Muscle layer of duodenum (tissue), 2 donors: ENCODE results near the gene VAV2.

Experiments used
- H3K27ac ChIP-seq: one replicate; pipeline ENCODE4 v1.7.0; 2013; ENCODE audit warnings: mild to moderate bottlenecking, low read length
- H3K27me3 ChIP-seq: one replicate; pipeline ENCODE4 v1.7.0; 2013; ENCODE audit warnings: low read depth, mild to moderate bottlenecking, control low read depth, low read length
- H3K36me3 ChIP-seq, 2 donors: one replicate each; pipeline ENCODE4 v1.7.0; 2013; ENCODE audit warnings: low read length in 2 of 2, control low read depth in 1 of 2, mild to moderate bottlenecking in 1 of 2; ENCODE audit not compliant: insufficient read depth in 2 of 2, control insufficient read depth in 1 of 2
- H3K4me1 ChIP-seq, 2 donors: one replicate each; pipeline ENCODE4 v1.7.0; 2013; ENCODE audit warnings: low read length in 2 of 2, mild to moderate bottlenecking in 2 of 2, control low read depth in 1 of 2, moderate library complexity in 1 of 2; ENCODE audit not compliant: insufficient read depth in 2 of 2, control insufficient read depth in 1 of 2
- H3K4me3 ChIP-seq, 2 donors: one replicate each; pipeline ENCODE4 v1.7.0; 2013; ENCODE audit warnings: low read length in 2 of 2, low read depth in 1 of 2, mild to moderate bottlenecking in 1 of 2
- H3K9me3 ChIP-seq, 2 donors: one replicate each; pipeline ENCODE4 v1.7.0; 2013; ENCODE audit warnings: low read length in 2 of 2, control low read depth in 1 of 2, mild to moderate bottlenecking in 1 of 2; ENCODE audit not compliant: control insufficient read depth in 1 of 2
- donor health status: healthy.

Gene VAV2

GRCh38 chr9:133921866-133922265 lies 70.3 kb downstream of the VAV2 start:
- H3K4me1 ChIP-seq: peaks cover 0 to 6% of the 10 kb centered on the region in 2 donors
- no peak overlapping the region for H3K4me3 ChIP-seq
- no peak overlapping the region for H3K27ac ChIP-seq
- H3K27me3 ChIP-seq: no peaks in the 10 kb centered on the region
- no peaks in the 10 kb centered on the region for H3K36me3 ChIP-seq
- no peaks in the 10 kb centered on the region for H3K9me3 ChIP-seq

DNA sequence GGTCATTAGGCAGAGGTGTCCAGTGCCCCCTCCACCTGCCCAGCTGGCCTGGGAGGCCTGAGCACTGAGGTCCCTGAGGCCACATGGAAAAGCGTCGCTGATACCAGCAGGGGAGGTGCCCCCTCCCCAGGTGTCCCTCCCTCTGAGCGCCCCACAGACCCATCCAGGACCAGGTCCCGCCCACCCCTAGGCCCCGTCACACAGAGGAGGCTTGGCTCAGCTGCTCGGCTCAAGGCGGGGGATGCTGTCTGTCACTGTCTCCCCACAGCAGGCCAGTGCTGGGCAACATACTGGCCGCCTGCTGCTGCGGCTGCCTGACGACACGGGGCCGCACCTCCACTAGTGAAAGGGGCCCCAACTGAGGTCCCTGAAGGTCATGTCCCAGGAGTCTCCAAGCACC lies 71.7 kb downstream of the VAV2 start:
- no peak overlapping the region for H3K4me3 ChIP-seq
- no peaks in the 10 kb centered on the region for H3K27me3 ChIP-seq
- no peak overlapping the region for H3K27ac ChIP-seq
- H3K9me3 ChIP-seq: no peaks in the 10 kb centered on the region
- peaks cover 0 to 10% of the 10 kb centered on the region in 2 donors for H3K4me1 ChIP-seq
- H3K36me3 ChIP-seq: no peaks in the 10 kb centered on the region

- H3K27ac ChIP-seq: no peak overlapping the region
- H3K36me3 ChIP-seq: no peaks in the 10 kb centered on the region
- no peak overlapping the region for H3K4me3 ChIP-seq
- peaks cover 0 to 10% of the 10 kb centered on the region in 2 donors for H3K4me1 ChIP-seq
- no peaks in the 10 kb centered on the region for H3K9me3 ChIP-seq
- H3K27me3 ChIP-seq: no peaks in the 10 kb centered on the region
Observed at GRCh38 chr9:133919253-133920115, 72.6 kb downstream of the VAV2 start.

DNA sequence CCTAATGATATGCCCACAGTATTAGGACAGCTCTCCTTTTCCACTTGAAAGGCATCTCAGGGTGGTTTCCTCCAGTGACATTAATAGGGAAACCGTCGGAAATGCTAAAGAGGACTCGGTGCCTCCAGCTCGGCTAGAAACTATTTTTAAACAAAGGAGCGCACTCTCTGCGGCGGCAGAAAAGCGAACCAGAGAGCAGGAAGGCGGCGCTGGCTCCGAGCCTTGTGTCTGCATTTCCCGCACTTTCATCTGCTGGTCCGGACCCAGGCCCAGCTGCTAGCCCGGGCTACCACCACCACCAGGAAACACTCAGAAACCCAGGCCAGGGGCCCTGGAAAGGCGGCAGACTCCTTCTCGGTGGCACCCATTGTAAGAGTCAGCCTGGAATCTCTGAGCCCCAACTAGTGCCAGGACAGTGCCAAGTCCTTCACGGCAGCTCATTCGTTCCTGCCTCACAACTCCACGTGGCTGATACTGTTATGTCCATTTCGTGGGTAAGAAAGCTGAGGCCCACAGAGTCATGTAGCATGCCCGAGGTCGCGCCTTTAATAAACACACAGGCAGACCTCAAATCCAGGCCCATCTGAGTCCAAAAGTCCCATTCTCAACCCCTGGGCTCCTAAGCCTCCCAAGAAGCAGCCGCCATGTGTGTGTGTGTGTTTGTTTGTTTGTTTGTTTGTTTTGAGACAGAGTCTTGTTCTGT lies 73.9 kb downstream of the VAV2 start:
- Histone ChIP-seq H3K9me3 (no peaks in the 10 kb centered on the region), H3K36me3 (no peaks in the 10 kb centered on the region), H3K4me3 (no peak overlapping the region), H3K4me1 (peaks cover 0 to 10% of the 10 kb centered on the region in 2 donors), H3K27ac (no peak overlapping the region), H3K27me3 (no peaks in the 10 kb centered on the region)

DNA sequence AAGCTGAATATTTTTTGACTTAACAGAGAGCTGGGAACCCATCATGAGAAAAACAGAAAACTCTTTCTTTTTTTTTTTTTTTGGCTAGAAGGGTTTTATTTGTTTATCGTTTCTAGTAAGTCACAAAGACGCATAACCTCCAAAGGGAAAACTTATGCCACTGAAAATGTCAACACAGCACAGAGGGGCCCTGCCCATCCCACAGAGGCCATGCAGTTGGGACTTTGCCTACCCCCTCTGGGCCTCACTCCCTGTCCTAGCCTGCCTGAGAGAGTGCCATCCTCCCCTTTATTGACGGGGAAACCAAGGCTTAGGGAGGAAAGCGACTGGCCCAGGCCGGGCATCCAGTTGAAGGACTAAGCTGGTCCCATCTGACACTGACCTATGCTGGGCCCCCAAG lies 74.7 kb downstream of the VAV2 start:
- no peaks in the 10 kb centered on the region for H3K27me3 ChIP-seq
- no peaks in the 10 kb centered on the region for H3K36me3 ChIP-seq
- H3K27ac ChIP-seq: no peak overlapping the region
- H3K9me3 ChIP-seq: no peaks in the 10 kb centered on the region
- peaks cover 0 to 10% of the 10 kb centered on the region in 2 donors for H3K4me1 ChIP-seq
- H3K4me3 ChIP-seq: no peak overlapping the region

DNA sequence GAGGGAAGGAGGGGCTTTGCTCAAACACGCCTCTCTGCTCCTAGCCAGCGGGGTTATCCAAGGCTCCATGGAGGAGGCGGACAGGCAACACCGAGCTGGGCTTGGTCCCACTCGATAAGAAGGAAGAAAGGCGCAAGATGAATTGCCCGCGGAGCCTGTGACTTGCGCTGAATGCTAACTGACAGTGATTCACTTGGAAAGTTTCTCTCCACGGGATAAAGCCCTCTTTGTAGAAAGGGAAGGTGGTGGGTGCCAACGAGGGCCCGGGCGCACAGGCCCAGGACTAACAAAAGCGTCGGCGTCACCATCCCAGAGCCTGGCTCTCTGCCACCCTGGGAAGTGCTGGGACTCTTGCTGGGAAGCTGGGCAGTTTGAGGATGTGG lies 76.0 kb downstream of the VAV2 start:
- no peak overlapping the region for H3K4me3 ChIP-seq
- no peaks in the 10 kb centered on the region for H3K9me3 ChIP-seq
- no peaks in the 10 kb centered on the region for H3K27me3 ChIP-seq
- H3K27ac ChIP-seq: no peak overlapping the region
- H3K36me3 ChIP-seq: no peaks in the 10 kb centered on the region
- peaks cover 0 to 10% of the 10 kb centered on the region in 2 donors for H3K4me1 ChIP-seq

GRCh38 chr9:133915534-133916158 lies 76.5 kb downstream of the VAV2 start:
- H3K9me3 ChIP-seq: no peaks in the 10 kb centered on the region
- H3K4me1 ChIP-seq: peaks cover 0 to 10% of the 10 kb centered on the region in 2 donors
- H3K27ac ChIP-seq: no peak overlapping the region
- no peaks in the 10 kb centered on the region for H3K27me3 ChIP-seq
- no peak overlapping the region for H3K4me3 ChIP-seq
- no peaks in the 10 kb centered on the region for H3K36me3 ChIP-seq

- no peaks in the 10 kb centered on the region for H3K27me3 ChIP-seq
- H3K9me3 ChIP-seq: no peaks in the 10 kb centered on the region
- H3K4me1 ChIP-seq: peaks cover 0 to 10% of the 10 kb centered on the region in 2 donors
- H3K36me3 ChIP-seq: no peaks in the 10 kb centered on the region
- no peak overlapping the region for H3K27ac ChIP-seq
- no peak overlapping the region for H3K4me3 ChIP-seq
Observed at GRCh38 chr9:133914442-133915342, 77.4 kb downstream of the VAV2 start.

- peaks cover 0 to 10% of the 10 kb centered on the region in 2 donors for H3K4me1 ChIP-seq
- H3K36me3 ChIP-seq: no peaks in the 10 kb centered on the region
- H3K27ac ChIP-seq: no peak overlapping the region
- no peak overlapping the region for H3K4me3 ChIP-seq
- H3K9me3 ChIP-seq: no peaks in the 10 kb centered on the region
- H3K27me3 ChIP-seq: no peaks in the 10 kb centered on the region
Observed at GRCh38 chr9:133913571-133914369, 78.4 kb downstream of the VAV2 start.

DNA sequence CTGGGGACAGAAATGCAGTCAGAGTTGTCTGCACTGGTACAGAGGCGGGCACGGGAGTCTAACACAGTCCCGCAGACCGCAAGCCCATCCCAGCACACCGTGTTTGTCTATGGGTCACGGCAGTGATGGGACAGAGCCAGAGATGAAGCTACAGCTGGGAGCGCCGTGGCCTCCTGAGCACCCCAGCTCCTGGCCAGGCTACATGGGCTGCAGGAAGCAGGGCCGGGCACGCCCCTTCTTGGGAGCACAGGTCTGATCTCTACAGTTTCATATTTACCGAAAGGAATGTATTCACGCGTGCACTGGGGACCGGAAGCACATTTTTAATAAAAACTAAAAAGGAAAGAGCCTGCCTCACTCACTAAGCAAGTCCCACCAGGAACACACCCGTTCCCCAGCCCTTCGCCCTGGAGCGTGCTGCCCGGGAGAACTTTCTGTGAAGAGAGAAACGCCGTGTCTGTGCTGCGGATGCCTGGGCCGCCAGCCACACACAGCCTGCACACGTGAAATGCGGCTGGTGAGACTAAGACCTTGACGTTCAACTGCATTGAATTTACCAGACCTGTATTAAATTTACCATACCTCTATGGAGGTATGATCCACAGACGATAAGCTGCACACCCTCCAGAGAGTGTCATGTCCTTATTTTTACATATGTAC lies 81.1 kb downstream of the VAV2 start:
- Histone ChIP-seq H3K36me3 (no peaks in the 10 kb centered on the region), H3K4me3 (no peak overlapping the region), H3K27me3 (no peaks in the 10 kb centered on the region), H3K9me3 (no peaks in the 10 kb centered on the region), H3K4me1 (peaks cover 0 to 5% of the 10 kb centered on the region in 2 donors), H3K27ac (no peak overlapping the region)
